ENCODE measurements around the gene IGDCC3.

IGDCC3 gene

GRCh38 chr15:65287520-65287855, 90.3 kb downstream of the IGDCC3 start:
- Histone ChIP-seq H3K9ac (ENCODE audit: low read length) (peak overlapping the region; percentile 74), H4K20me1 (ENCODE audit: insufficient read depth, low read length) (no peaks in the 10 kb centered on the region), H3K4me1 (ENCODE audit: insufficient read depth, low read length, severe bottlenecking) (peaks cover 20% of the 10 kb centered on the region), H2AFZ (ENCODE audit: low read length) (no peak overlapping the region), H3K36me3 (ENCODE audit: insufficient read depth, low read length) (no peaks in the 10 kb centered on the region), H3K27ac (ENCODE audit: low read depth, low read length, poor library complexity, severe bottlenecking) (peak overlapping the region; percentile 59), H3K27me3 (ENCODE audit: insufficient read depth, low read length) (no peaks in the 10 kb centered on the region), H3K4me2 (ENCODE audit: low read length) (peak overlapping the region; percentile 97), H3K9me2 (ENCODE audit: low read depth, low read length) (no peaks in the 10 kb centered on the region), H3F3A (ENCODE audit: insufficient read depth, low read length) (no peaks in the 10 kb centered on the region), H3K79me2 (ENCODE audit: insufficient read depth, low read length) (no peaks in the 10 kb centered on the region), H3K4me3 (ENCODE audit: low read depth, low read length, poor library complexity, severe bottlenecking) (peak overlapping the region; percentile 74), H3K9me3 (ENCODE audit: low read length) (no peaks in the 10 kb centered on the region)
- TF ChIP-seq CTCF (IDR thresholded peaks at IDR 0.05; ENCODE audit: low read length) (no peak), EZH2 (IDR thresholded peaks at IDR 0.05; ENCODE audit: borderline replicate concordance, low read length) (no peak)

GRCh38 chr15:65286704-65287519, 90.9 kb downstream of the IGDCC3 start, which contains the start of gene PARP16:
Gene PARP16, minus strand, starts transcription at chr15:65286883. Its CDS starts 457 bp downstream, at chr15:65286426.
- no peak for TF ChIP-seq CTCF (IDR thresholded peaks at IDR 0.05; ENCODE audit: low read length)
- no peak for TF ChIP-seq EZH2 (IDR thresholded peaks at IDR 0.05; ENCODE audit: borderline replicate concordance, low read length)
- peak within 1 kb of the TSS; percentile 81 for H3K9ac ChIP-seq (ENCODE audit: low read length)
- H3K4me3 ChIP-seq (ENCODE audit: low read depth, low read length, poor library complexity, severe bottlenecking) = peak within 1 kb of the TSS; percentile 74
- peaks cover 20% of the 10 kb centered on the region for H3K4me1 ChIP-seq (ENCODE audit: insufficient read depth, low read length, severe bottlenecking)
- H3K27ac ChIP-seq (ENCODE audit: low read depth, low read length, poor library complexity, severe bottlenecking) = peak within 1 kb of the TSS; percentile 59
- no peaks in the 10 kb centered on the region for H3K27me3 ChIP-seq (ENCODE audit: insufficient read depth, low read length)
- H3K9me2 ChIP-seq (ENCODE audit: low read depth, low read length) = no peaks in the 10 kb centered on the region
- H3K79me2 ChIP-seq (ENCODE audit: insufficient read depth, low read length) = no peaks in the 10 kb centered on the region
- no peaks in the 10 kb centered on the region for H3K36me3 ChIP-seq (ENCODE audit: insufficient read depth, low read length)
- no peaks in the 10 kb centered on the region for H3F3A ChIP-seq (ENCODE audit: insufficient read depth, low read length)
- H3K9me3 ChIP-seq (ENCODE audit: low read length) = no peaks in the 10 kb centered on the region
- no peak within 1 kb of the TSS for H2AFZ ChIP-seq (ENCODE audit: low read length)
- peak within 1 kb of the TSS; percentile 97 for H3K4me2 ChIP-seq (ENCODE audit: low read length)
- H4K20me1 ChIP-seq (ENCODE audit: insufficient read depth, low read length) = no peaks in the 10 kb centered on the region

GRCh38 chr15:65286069-65286703, 91.6 kb downstream of the IGDCC3 start:
- no peak overlapping the region for H3K27ac ChIP-seq (ENCODE audit: low read depth, low read length, poor library complexity, severe bottlenecking)
- H3K9me2 ChIP-seq (ENCODE audit: low read depth, low read length) = no peaks in the 10 kb centered on the region
- no peaks in the 10 kb centered on the region for H3K79me2 ChIP-seq (ENCODE audit: insufficient read depth, low read length)
- no peaks in the 10 kb centered on the region for H3K36me3 ChIP-seq (ENCODE audit: insufficient read depth, low read length)
- H3K9me3 ChIP-seq (ENCODE audit: low read length) = no peaks in the 10 kb centered on the region
- peaks cover 20% of the 10 kb centered on the region for H3K4me1 ChIP-seq (ENCODE audit: insufficient read depth, low read length, severe bottlenecking)
- no peaks in the 10 kb centered on the region for H4K20me1 ChIP-seq (ENCODE audit: insufficient read depth, low read length)
- peak overlapping the region; percentile 74 for H3K4me3 ChIP-seq (ENCODE audit: low read depth, low read length, poor library complexity, severe bottlenecking)
- peak overlapping the region; percentile 81 for H3K9ac ChIP-seq (ENCODE audit: low read length)
- H2AFZ ChIP-seq (ENCODE audit: low read length) = no peak overlapping the region
- peak overlapping the region; percentile 97 for H3K4me2 ChIP-seq (ENCODE audit: low read length)
- TF ChIP-seq EZH2 (IDR thresholded peaks at IDR 0.05; ENCODE audit: borderline replicate concordance, low read length) (no peak), CTCF (IDR thresholded peaks at IDR 0.05; ENCODE audit: low read length) (no peak)
- H3F3A ChIP-seq (ENCODE audit: insufficient read depth, low read length) = no peaks in the 10 kb centered on the region
- H3K27me3 ChIP-seq (ENCODE audit: insufficient read depth, low read length) = no peaks in the 10 kb centered on the region
